ENCODE results near the gene TASP1. TPM values are rescaled to one million over a fixed set of nuclear protein-coding genes. Genes with fewer than 3 reads are reported as not detected.

The TASP1 gene
- total and polyA plus RNA-seq, 2 donors (not counting 3 experiments of a cell fraction or from before 2014, with no cell fraction given) = 3.5 to 8.9 TPM

- Histone ChIP-seq H3K4me3 (replicated peaks in 1 of 3; ENCODE audit: insufficient read depth in 1 of 3, low read depth in 1 of 3, low read length in 3 of 3) (no peak overlapping the region), H3K9me3 (replicated peaks; ENCODE audit: control insufficient read depth, insufficient read depth, low read length) (no peaks in the 10 kb centered on the region), H3K4me2 (ENCODE audit: insufficient read depth, low read length) (no peak overlapping the region), H3K9ac (replicated peaks; ENCODE audit: extremely low read depth, insufficient read depth, low read length) (no peak overlapping the region), H4K20me1 (replicated peaks; ENCODE audit: control insufficient read depth, extremely low read depth, insufficient read depth, low read length) (no peaks in the 10 kb centered on the region), H3K27ac (ENCODE audit: insufficient read depth, low read depth, low read length) (no peak overlapping the region), H3K27me3 (ENCODE audit: control insufficient read depth in 2 of 2, insufficient read depth in 2 of 2, low read length in 2 of 2) (no peaks in the 10 kb centered on the region), H3K79me2 (ENCODE audit: control insufficient read depth, insufficient read depth, low read length) (no peaks in the 10 kb centered on the region), H3K9me1 (replicated peaks; ENCODE audit: control insufficient read depth, extremely low read depth, insufficient read depth, low read length) (no peaks in the 10 kb centered on the region), H3K4me1 (ENCODE audit: control insufficient read depth, extremely low read depth, insufficient read depth, low read length) (peaks cover 9% of the 10 kb centered on the region), H2AFZ (ENCODE audit: low read depth, low read length) (no peak overlapping the region), H3K36me3 (ENCODE audit: control insufficient read depth in 2 of 2, extremely low read depth in 1 of 2, insufficient read depth in 2 of 2, low read length in 2 of 2) (no peaks in the 10 kb centered on the region)
- BruUV-seq (replicated peaks) = no TSS peak
- TF ChIP-seq POLR2AphosphoS5 (IDR thresholded peaks at IDR 0.05; ENCODE audit: insufficient read depth, low read depth, low read length) (no peak), EZH2 (IDR thresholded peaks at IDR 0.05; ENCODE audit: borderline replicate concordance, low read depth, low read length, severe bottlenecking) (no peak), MAX (IDR thresholded peaks at IDR 0.05; ENCODE audit: insufficient read depth, insufficient read length) (no peak), GATA2 (IDR thresholded peaks at IDR 0.05; ENCODE audit: insufficient read depth, insufficient read length, low read depth, low read length) (no peak), FOS (IDR thresholded peaks at IDR 0.05; ENCODE audit: borderline replicate concordance, insufficient read depth, low read length) (no peak), MYC (IDR thresholded peaks at IDR 0.05; ENCODE audit: low read depth, low read length) (no peak), CTCF (IDR thresholded peaks at IDR 0.05; ENCODE audit: extremely low read depth in 1 of 2, insufficient read depth in 1 of 2, low read depth in 1 of 2, low read length in 2 of 2) (no peak), JUN (IDR thresholded peaks at IDR 0.05; ENCODE audit: borderline replicate concordance, insufficient read depth, insufficient read length, low read depth) (no peak), POLR2A (IDR thresholded peaks at IDR 0.05; ENCODE audit: low read depth, low read length) (no peak)
- ChIA-PET CTCF (no interaction called here), POLR2A (no interaction called here)
- FAIRE-seq (no peak), DNase-seq (ENCODE audit: low read depth, low spot score) (no peak)
- dilution Hi-C loops (cut with MboI; ENCODE audit: extremely low pct_ligation_motif_present, low sequenced_read_pairs) (no loop called here), intact Hi-C loops (cut with micrococcal nuclease) (no loop called here)
Observed at GRCh38 chr20:13397300-13397724, 241.4 kb downstream of the TASP1 start.

All from endothelial cell of umbilical vein (primary cell).